KMS-11 (cell line): ENCODE measurements around the gene SPINT1.

Experiments used
- H2AFZ ChIP-seq: fragments of 200-600 bp; sonication (generic); 2 replicates; pipeline ENCODE4 v1.6.1; 2016; ENCODE audit warnings: antibody characterized with exemption, mixed run types, low read depth
- H3K27ac ChIP-seq: fragments of 200-600 bp; sonication (generic); 2 replicates; pipeline ENCODE4 v1.6.1; 2016; ENCODE audit warnings: mild to moderate bottlenecking, mixed run types
- H3K27me3 ChIP-seq: fragments of 200-600 bp; sonication (generic); 2 replicates; pipeline ENCODE4 v1.6.1; 2017; ENCODE audit warnings: mild to moderate bottlenecking, low read depth, mixed run types, moderate library complexity; ENCODE audit not compliant: insufficient read depth
- H3K36me3 ChIP-seq: fragments of 200-600 bp; sonication (generic); 2 replicates; pipeline ENCODE4 v1.6.1; 2017; ENCODE audit warnings: mild to moderate bottlenecking, mixed run types; ENCODE audit not compliant: insufficient read depth
- H3K4me1 ChIP-seq: fragments of 200-600 bp; sonication (generic); 2 replicates; pipeline ENCODE4 v1.6.1; 2016; ENCODE audit warnings: mild to moderate bottlenecking, low read depth, mixed run types; ENCODE audit not compliant: poor library complexity, severe bottlenecking
- H3K4me2 ChIP-seq: fragments of 200-600 bp; sonication (generic); 2 replicates; pipeline ENCODE4 v1.7.0; 2016; ENCODE audit warnings: mild to moderate bottlenecking, mixed run types
- H3K4me3 ChIP-seq: fragments of 200-600 bp; sonication (generic); IDR thresholded peaks from 2 replicates; pipeline ENCODE4 v1.6.1; 2017; ENCODE audit warnings: low read depth, low read length, mixed read lengths; ENCODE audit not compliant: insufficient read depth
- H3K79me2 ChIP-seq: fragments of 200-600 bp; sonication (generic); 2 replicates; pipeline ENCODE4 v1.6.1; 2016; ENCODE audit warnings: low read depth, mixed run types; ENCODE audit not compliant: insufficient read depth
- H3K9ac ChIP-seq: fragments of 200-600 bp; sonication (generic); 2 replicates; pipeline ENCODE4 v1.6.1; 2016; ENCODE audit warnings: mild to moderate bottlenecking, mixed run types
- H4K20me1 ChIP-seq: fragments of 200-600 bp; sonication (generic); 2 replicates; pipeline ENCODE4 v1.6.1; 2016; ENCODE audit warnings: mild to moderate bottlenecking, mixed run types; ENCODE audit not compliant: insufficient read depth
- CTCF ChIP-seq: fragments of 200-600 bp; sonication (generic); conservative IDR thresholded peaks from 2 replicates; pipeline ENCODE4 v1.6.1; 2017; ENCODE audit warnings: low read depth, mild to moderate bottlenecking, antibody characterized with exemption, low read length, moderate library complexity, mixed read lengths

Gene SPINT1

DNA sequence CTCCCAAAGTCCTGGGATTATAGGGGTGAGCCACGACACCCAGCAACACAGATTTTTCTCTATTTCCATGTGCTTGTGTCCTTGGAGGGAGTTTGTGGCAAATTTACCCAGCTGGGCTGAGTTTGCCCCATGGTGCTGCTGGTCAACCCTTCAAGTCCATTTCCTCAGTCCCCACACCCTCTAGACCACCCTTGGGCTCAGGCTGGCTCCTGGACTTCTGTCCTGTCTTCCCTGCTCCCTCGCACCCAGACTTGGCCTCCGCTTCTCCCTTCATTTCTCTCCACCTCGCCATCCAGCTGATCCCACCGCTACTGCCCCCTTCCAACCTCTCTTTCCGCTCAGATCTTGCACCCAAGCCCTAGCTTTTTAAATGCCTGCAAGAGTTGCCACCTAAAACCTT is 37.5 kb downstream of the SPINT1 start:
- Histone ChIP-seq H3K27me3 (no peaks in the 10 kb centered on the region), H3K79me2 (no peaks in the 10 kb centered on the region), H3K9ac (no peak overlapping the region), H3K4me1 (peaks cover 19% of the 10 kb centered on the region), H3K27ac (no peak overlapping the region), H3K4me2 (no peak overlapping the region), H4K20me1 (no peaks in the 10 kb centered on the region), H3K36me3 (no peaks in the 10 kb centered on the region), H2AFZ (no peak overlapping the region), H3K4me3 (no peak overlapping the region)
- TF ChIP-seq CTCF = no peak

- no peak overlapping the region for H3K27ac ChIP-seq
- H3K4me2 ChIP-seq = no peak overlapping the region
- no peaks in the 10 kb centered on the region for H3K27me3 ChIP-seq
- no peak overlapping the region for H3K9ac ChIP-seq
- no peak for TF ChIP-seq CTCF
- H4K20me1 ChIP-seq = no peaks in the 10 kb centered on the region
- H3K4me1 ChIP-seq = peaks cover 18% of the 10 kb centered on the region
- no peaks in the 10 kb centered on the region for H3K79me2 ChIP-seq
- no peak overlapping the region for H3K4me3 ChIP-seq
- H2AFZ ChIP-seq = no peak overlapping the region
- no peaks in the 10 kb centered on the region for H3K36me3 ChIP-seq
Measured at GRCh38 chr15:40886586-40886985, 42.7 kb downstream of the SPINT1 start.

GRCh38 chr15:40889112-40889511 is 45.3 kb downstream of the SPINT1 start:
- Histone ChIP-seq H3K4me2 (no peak overlapping the region), H3K79me2 (no peaks in the 10 kb centered on the region), H3K9ac (no peak overlapping the region), H4K20me1 (no peaks in the 10 kb centered on the region), H3K4me3 (no peak overlapping the region), H2AFZ (no peak overlapping the region), H3K36me3 (no peaks in the 10 kb centered on the region), H3K27me3 (no peaks in the 10 kb centered on the region), H3K4me1 (peaks cover 30% of the 10 kb centered on the region), H3K27ac (no peak overlapping the region)
- TF ChIP-seq CTCF = no peak

DNA sequence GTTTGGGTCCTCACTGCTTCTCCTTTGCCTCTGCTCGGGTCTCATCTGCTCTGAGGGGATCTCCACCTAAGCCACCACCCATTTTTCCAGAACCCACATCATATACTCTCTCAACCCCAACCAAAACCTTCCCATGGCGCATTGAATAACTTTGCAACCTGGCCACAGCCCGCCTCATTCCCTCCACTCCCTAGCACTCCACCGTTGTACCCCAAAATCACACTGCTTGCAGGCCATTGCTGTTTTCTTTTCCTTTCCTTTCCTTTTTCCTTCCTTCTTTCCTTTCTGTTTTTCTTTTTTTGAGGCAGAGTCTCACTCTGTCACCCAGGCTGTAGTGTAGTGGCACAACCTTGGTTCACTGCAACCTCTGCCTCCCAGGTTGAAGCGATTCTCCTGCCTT is 47.3 kb downstream of the SPINT1 start:
- Histone ChIP-seq H2AFZ (peak overlapping the region; percentile 7; the same call in 1 of the 2 replicates), H3K27ac (no peak overlapping the region), H4K20me1 (no peaks in the 10 kb centered on the region), H3K79me2 (peaks cover 7% of the 10 kb centered on the region; the same call in 1 of the 2 replicates), H3K36me3 (no peaks in the 10 kb centered on the region), H3K4me3 (no peak overlapping the region), H3K4me1 (peaks cover 25% of the 10 kb centered on the region), H3K9ac (no peak overlapping the region), H3K4me2 (peak overlapping the region; percentile 4; the same call in 1 of the 2 replicates), H3K27me3 (no peaks in the 10 kb centered on the region)
- TF ChIP-seq CTCF = no peak
